Heart right ventricle (tissue), 16 donors: ENCODE measurements around the gene SUFU. TPM values are rescaled to one million over a fixed set of nuclear protein-coding genes. Genes with fewer than 3 reads are reported as not detected.

Experiments
- ATAC-seq, 8 donors: fragments of 200-7000 bp; cut with Tn5 transposase; one replicate each; pipeline ENCODE4 v1.9.1; 2020; ENCODE audit warnings: mild to moderate bottlenecking in 8 of 8, moderate library complexity in 8 of 8, moderate number of reproducible peaks in 1 of 8
- DNase-seq, 2 donors: peaks; one replicate each; pipeline ENCODE4 v3.0.0-alpha.2; 2020
- H3K27ac ChIP-seq, 10 donors: fragments of 200-600 bp; sonication (generic) in 2 of 10; one replicate each; pipeline versions ENCODE4 v1.5.0 to v1.8.0; 2020 to 2022; ENCODE audit warnings: mild to moderate bottlenecking in 3 of 10
- H3K27me3 ChIP-seq, 7 donors: fragments of 200-600 bp; one replicate each; pipeline ENCODE4 v1.8.0; 2021 to 2022; ENCODE audit warnings: mild to moderate bottlenecking in 2 of 7
- H3K36me3 ChIP-seq, 9 donors: fragments of 200-600 bp; sonication (generic) in 1 of 9; one replicate each; pipeline versions ENCODE4 v1.5.0 to v1.8.0; 2020 to 2022; ENCODE audit warnings: mild to moderate bottlenecking in 2 of 9
- H3K4me1 ChIP-seq, 9 donors: fragments of 200-600 bp; sonication (generic) in 1 of 9; one replicate each; pipeline versions ENCODE4 v1.5.0 to v1.8.0; 2020 to 2022; ENCODE audit warnings: mild to moderate bottlenecking in 4 of 9
- H3K4me3 ChIP-seq, 10 donors: fragments of 200-600 bp; sonication (generic) in 2 of 10; one replicate each; pipeline versions ENCODE4 v1.5.0 to v1.8.0; 2020 to 2022; ENCODE audit warnings: mild to moderate bottlenecking in 7 of 10, moderate library complexity in 2 of 10
- H3K9me3 ChIP-seq, 11 donors: fragments of 200-600 bp in 10 of 11; sonication (generic) in 2 of 11; one replicate each; pipeline versions ENCODE4 v1.5.0 to v1.8.0; 2013 to 2022; ENCODE audit warnings: mild to moderate bottlenecking in 2 of 11, control low read depth in 1 of 11, moderate library complexity in 1 of 11
- WGBS, 2 donors: extraction: QIAGEN DNeasy Blood & Tissue Kit; methylation state at CpG; one replicate each; pipeline ENCODE4 v1.1.7; 2013; ENCODE audit warnings: inconsistent platforms in 1 of 2; 5-methylcytosine and 5-hydroxymethylcytosine counted together
- intact Hi-C, 10 donors: fragments of 100-400 bp; cut with DNase I; formaldehyde crosslinking; loops; one replicate each; pipeline versions ENCODE4 v1.11.1 to v1.14.2; 2022
- polyA plus RNA-seq, 2 donors: library from polyadenylated mRNA; stranded (reverse); fragments of 200-250 nt; gene quantifications; one replicate each; pipeline ENCODE4 v1.2.3, GENCODE V29; 2013
- total RNA-seq, 10 donors: library from RNA; stranded (reverse); fragmentation: NEBNext Ultra II Directional in 3 of 10; extraction: Animal tissue kit (Norgen Biotek cat#: 25700) in 3 of 10; gene quantifications; one replicate each; pipeline versions ENCODE4 v1.2.1 to v1.2.4, GENCODE V29; 2021 to 2023
- TF ChIP-seq, protein P1 (sequence below), 9 donors: fragments of 200-600 bp; sonication (generic) in 2 of 9; IDR thresholded peaks; one replicate each; pipeline versions ENCODE4 v1.5.0 to v1.8.0; 2021 to 2022; ENCODE audit warnings: antibody characterized with exemption in 9 of 9, mild to moderate bottlenecking in 5 of 9, moderate library complexity in 1 of 9
- donor health status: Arrhythmogenic right ventricular cardiomyopathy.
- donor health status: ischemic (EF 13 %, LVEDD 7.1; RV severe dilation, severe dysfunction).
- donor health status: healthy with polysubstance abuse.
- donor health status: DM: no; HTN: yes; CAD: no.
- donor health status: DM: no; HTN: no; CAD: no.
- donor health status: ischemic (EF 25% LVEDD 6.9; RV normal size, moderate dysfunction).
- donor health status: ischemic (EF 25% LVEDD 5.7; RV mildly dilated, moderate dysfunction).
- donor health status: healthy.
- donor health status: DM: yes; HTN: yes; CAD: no.
- donor health status: Ischemic cardiomyopathy.
- donor health status: ischemic (EF 35%, LVEDD 5.7; RV mildly dilated, moderate dysfunction).
- donor health status: nonischemic (EF 11% LVEDD 7.7; RV severe dilation, severe dysfunction).
- donor health status: DM: yes; HTN: yes; CAD: no.
- donor health status: PGD.
- donor health status: ischemic (EF 29% LVEDD 5.4; RV normal size, mild dysfunction).
- donor health status: nonischemic (EF 23%, LVEDD 6.1; RV moderate dilation, normal function).

Gene SUFU
- total and polyA plus RNA-seq, 12 donors: 3.3 to 10.1 (median 7.2) TPM

GRCh38 chr10:102565793-102566192, 62.0 kb downstream of the SUFU start:
- Histone ChIP-seq H3K4me3 (no peak overlapping the region), H3K4me1 (peaks cover 0 to 15% (median 0%) of the 10 kb centered on the region in 9 donors), H3K36me3 (peaks cover 0 to 19% (median 0%) of the 10 kb centered on the region in 9 donors), H3K9me3 (no peaks in the 10 kb centered on the region), H3K27me3 (no peaks in the 10 kb centered on the region), H3K27ac (no peak overlapping the region)
- no peak for DNase-seq
- WGBS, 2 donors: 90 to 93% methylated on average over 8 of the region's 8 CpGs
- TF ChIP-seq, protein P1, sequence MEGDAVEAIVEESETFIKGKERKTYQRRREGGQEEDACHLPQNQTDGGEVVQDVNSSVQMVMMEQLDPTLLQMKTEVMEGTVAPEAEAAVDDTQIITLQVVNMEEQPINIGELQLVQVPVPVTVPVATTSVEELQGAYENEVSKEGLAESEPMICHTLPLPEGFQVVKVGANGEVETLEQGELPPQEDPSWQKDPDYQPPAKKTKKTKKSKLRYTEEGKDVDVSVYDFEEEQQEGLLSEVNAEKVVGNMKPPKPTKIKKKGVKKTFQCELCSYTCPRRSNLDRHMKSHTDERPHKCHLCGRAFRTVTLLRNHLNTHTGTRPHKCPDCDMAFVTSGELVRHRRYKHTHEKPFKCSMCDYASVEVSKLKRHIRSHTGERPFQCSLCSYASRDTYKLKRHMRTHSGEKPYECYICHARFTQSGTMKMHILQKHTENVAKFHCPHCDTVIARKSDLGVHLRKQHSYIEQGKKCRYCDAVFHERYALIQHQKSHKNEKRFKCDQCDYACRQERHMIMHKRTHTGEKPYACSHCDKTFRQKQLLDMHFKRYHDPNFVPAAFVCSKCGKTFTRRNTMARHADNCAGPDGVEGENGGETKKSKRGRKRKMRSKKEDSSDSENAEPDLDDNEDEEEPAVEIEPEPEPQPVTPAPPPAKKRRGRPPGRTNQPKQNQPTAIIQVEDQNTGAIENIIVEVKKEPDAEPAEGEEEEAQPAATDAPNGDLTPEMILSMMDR (IDR thresholded peaks at IDR 0.05): no peak
- intact Hi-C loops: no loop called here
- ATAC-seq: no peak

- Histone ChIP-seq H3K4me1 (peaks cover 0 to 38% (median 21%) of the 10 kb centered on the region in 9 donors), H3K27me3 (no peaks in the 10 kb centered on the region), H3K4me3 (no peak overlapping the region), H3K9me3 (no peaks in the 10 kb centered on the region), H3K27ac (peak overlapping the region in 3 of 10 donors; percentile 35 to 71 (median 66)), H3K36me3 (no peaks in the 10 kb centered on the region)
- DNase-seq (no peak), ATAC-seq (no peak)
- WGBS, 2 donors: 65 to 68% methylated on average over 1 of the region's 1 CpG
- intact Hi-C loops: loop anchor here in 1 of 10 donors (10.0 kb wide), 1 partner anchor 354 kb away; the partner anchor contains the start of gene ELOVL3
- TF ChIP-seq, protein P1 (IDR thresholded peaks at IDR 0.05): no peak
Measured at GRCh38 chr10:102578782-102579181, 75.0 kb downstream of the SUFU start.

- DNase-seq (no peak), ATAC-seq (no peak)
- Histone ChIP-seq H3K9me3 (no peaks in the 10 kb centered on the region), H3K27me3 (no peaks in the 10 kb centered on the region), H3K4me1 (peaks cover 0 to 42% (median 24%) of the 10 kb centered on the region in 9 donors), H3K36me3 (no peaks in the 10 kb centered on the region), H3K4me3 (peak overlapping the region in 2 of 10 donors; percentile 0 to 7), H3K27ac (peak overlapping the region in 5 of 10 donors; percentile 1 to 71 (median 47))
- 51 to 64% methylated on average over 7 of the region's 7 CpGs for WGBS, 2 donors
- TF ChIP-seq, protein P1 (IDR thresholded peaks at IDR 0.05): no peak
- intact Hi-C loops: loop anchor here in 1 of 10 donors (10.0 kb wide), 1 partner anchor 355 kb away; the partner anchor contains the start of gene ELOVL3
Measured at GRCh38 chr10:102579328-102579727, 75.6 kb downstream of the SUFU start.

- H3K36me3 ChIP-seq: no peaks in the 10 kb centered on the region
- WGBS, 2 donors: 60 to 73% methylated on average over 4 of the region's 4 CpGs
- intact Hi-C loops: loop anchor here in 8 of 10 donors (5.0 to 10.0 kb wide), 6 partner anchors 73 to 415 kb away; partner anchors contain the start of genes NFKB2 (in 1 of the 8) and PSD (in 1 of the 8)
Measured at GRCh38 chr10:102580230-102580629, 76.5 kb downstream of the SUFU start.

More at GRCh38 chr10:102580230-102580629, 76.5 kb downstream of the SUFU start:
- TF ChIP-seq, protein P1 (IDR thresholded peaks at IDR 0.05): no peak
- H3K4me3 ChIP-seq: no peak overlapping the region
- ATAC-seq: peak in 4 of 8 donors; percentile 19 to 77 (median 52)
- H3K4me1 ChIP-seq: peaks cover 0 to 42% (median 24%) of the 10 kb centered on the region in 9 donors
- no peak for DNase-seq
- no peaks in the 10 kb centered on the region for H3K9me3 ChIP-seq
- H3K27ac ChIP-seq: peak overlapping the region in 6 of 10 donors; percentile 47 to 71 (median 62)
- no peaks in the 10 kb centered on the region for H3K27me3 ChIP-seq
